OCI-LY1 (cell line): ENCODE measurements around the gene TECR.

Experiments
- EZH2 ChIP-seq: fragments of 200-600 bp; sonication (generic), shearing (Covaris generic); IDR thresholded peaks from 2 replicates; pipeline ENCODE4 v1.8.0; 2017; ENCODE audit warnings: borderline replicate concordance, mixed run types, mild to moderate bottlenecking, antibody characterized with exemption, low read length, moderate library complexity, mixed read lengths
- TF ChIP-seq, protein P1 (sequence below): fragments of 200-600 bp; sonication (generic), shearing (Covaris generic); IDR thresholded peaks from 2 replicates; pipeline ENCODE4 v1.5.1; 2017; ENCODE audit warnings: mild to moderate bottlenecking, antibody characterized with exemption, low read length, moderate library complexity, mixed read lengths

DNA sequence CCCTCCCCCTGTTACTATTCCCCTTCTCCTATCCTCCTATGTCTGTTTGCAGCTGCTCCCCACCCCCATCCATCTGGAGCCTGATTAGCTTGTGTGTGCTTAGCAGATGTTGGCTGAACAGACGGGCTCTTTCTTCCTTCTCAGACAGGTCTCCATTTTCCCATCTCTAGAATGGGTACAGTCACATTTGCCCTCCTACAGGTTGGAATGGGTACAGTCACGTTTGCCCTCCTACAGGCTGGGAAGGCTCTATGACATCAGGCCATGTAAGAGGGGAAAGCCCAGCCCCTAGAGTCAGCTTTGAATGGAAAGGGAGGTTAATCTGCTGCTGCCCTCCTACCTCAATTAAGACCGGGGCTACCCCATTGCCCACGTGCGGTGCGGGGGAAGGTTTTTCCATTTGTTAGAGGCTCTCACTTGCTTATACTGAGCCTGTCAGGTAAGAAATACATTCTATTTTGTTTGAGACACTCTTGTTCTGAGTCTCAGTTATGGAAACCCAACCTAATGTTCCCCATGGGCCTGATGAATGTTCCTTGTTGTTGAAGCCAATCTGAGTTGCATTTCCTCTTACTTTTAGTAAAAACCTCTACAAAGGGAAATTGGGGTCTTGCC is 51.3 kb downstream of the TECR start:
- TF ChIP-seq, protein P1, sequence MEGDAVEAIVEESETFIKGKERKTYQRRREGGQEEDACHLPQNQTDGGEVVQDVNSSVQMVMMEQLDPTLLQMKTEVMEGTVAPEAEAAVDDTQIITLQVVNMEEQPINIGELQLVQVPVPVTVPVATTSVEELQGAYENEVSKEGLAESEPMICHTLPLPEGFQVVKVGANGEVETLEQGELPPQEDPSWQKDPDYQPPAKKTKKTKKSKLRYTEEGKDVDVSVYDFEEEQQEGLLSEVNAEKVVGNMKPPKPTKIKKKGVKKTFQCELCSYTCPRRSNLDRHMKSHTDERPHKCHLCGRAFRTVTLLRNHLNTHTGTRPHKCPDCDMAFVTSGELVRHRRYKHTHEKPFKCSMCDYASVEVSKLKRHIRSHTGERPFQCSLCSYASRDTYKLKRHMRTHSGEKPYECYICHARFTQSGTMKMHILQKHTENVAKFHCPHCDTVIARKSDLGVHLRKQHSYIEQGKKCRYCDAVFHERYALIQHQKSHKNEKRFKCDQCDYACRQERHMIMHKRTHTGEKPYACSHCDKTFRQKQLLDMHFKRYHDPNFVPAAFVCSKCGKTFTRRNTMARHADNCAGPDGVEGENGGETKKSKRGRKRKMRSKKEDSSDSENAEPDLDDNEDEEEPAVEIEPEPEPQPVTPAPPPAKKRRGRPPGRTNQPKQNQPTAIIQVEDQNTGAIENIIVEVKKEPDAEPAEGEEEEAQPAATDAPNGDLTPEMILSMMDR, result peak; percentile 30; the same call in 1 of the 2 replicates
- TF ChIP-seq EZH2, result no peak
